Stimulated activated CD8-positive, alpha-beta memory T cell treated with anti-CD3 and anti-CD28 coated beads, Interleukin-15, amount 100 ng/mL, for 48 hours (primary cell): ENCODE measurements around the gene PLSCR4.

Source experiments
- DNase-seq, 2 donors: peaks; one replicate each; pipeline ENCODE4 v3.0.0-alpha.2; 2020; ENCODE audit warnings: low read depth in 2 of 2

Gene PLSCR4

DNA sequence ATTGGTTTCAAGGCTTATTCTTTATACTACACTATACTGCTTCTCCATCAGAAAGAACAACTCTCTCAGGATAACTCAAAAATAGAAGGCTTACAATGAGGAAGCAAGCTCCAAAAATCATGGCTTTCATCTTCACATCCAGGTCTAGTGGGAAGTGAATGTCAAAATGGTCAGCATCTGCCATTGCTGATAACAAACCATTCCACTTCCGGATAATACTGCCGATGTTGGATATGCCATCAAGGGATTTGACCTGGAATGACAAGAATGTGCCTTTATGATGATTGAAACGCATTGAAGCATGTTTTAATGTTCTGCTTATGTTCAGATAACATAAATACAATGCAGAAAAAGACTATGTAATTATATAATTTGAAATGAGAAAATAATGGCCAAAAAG is 55.9 kb downstream of the PLSCR4 start:
- DNase-seq, result no peak

DNA sequence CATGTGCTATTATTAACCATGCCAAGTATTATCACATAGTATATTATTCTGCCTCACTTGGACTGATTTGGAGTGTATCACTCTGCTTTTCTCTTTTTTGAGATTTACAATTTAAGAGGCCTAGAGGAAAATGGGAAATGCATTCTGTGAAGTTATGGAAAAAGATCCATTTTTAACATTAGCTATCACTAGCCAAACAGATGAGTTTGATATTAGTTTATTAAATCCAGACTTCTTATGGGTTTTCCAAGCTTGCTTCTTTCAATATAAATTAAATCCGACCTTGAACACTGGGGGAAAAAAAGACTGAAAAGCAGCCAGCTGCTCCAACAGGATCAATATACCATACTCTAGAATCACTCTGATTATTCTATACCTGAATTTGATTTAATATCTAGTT is 59.9 kb downstream of the PLSCR4 start:
- DNase-seq, result no peak

DNA sequence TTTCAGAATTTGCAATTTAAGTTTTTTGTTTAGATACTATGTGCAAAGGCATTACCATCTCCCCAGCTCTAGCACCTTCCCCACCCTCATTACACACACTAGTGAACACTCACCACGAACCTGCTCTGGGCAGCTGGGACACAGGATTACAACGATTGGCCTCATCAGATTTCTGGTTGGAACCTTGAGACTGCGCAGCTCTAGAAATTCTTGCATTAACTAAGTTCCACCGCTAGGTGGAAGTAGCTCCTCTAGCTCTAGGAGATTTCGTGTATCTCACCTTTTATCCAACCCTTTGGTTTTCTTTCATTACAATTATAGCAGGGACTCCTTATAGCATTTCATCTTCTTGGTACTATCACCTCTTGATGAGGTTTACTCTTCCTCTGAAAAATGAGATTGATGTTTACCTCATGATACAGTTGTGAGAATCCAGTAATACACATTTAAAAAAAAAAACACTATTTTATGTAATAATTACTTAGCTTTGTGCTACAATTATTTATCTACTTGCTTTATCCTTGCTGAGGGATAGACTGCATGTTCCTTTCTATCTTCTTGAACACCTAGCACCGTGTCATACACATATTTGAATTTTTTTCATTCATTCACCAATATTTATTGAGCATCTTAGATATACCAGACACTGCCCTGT is 61.3 kb downstream of the PLSCR4 start:
- no peak for DNase-seq

DNA sequence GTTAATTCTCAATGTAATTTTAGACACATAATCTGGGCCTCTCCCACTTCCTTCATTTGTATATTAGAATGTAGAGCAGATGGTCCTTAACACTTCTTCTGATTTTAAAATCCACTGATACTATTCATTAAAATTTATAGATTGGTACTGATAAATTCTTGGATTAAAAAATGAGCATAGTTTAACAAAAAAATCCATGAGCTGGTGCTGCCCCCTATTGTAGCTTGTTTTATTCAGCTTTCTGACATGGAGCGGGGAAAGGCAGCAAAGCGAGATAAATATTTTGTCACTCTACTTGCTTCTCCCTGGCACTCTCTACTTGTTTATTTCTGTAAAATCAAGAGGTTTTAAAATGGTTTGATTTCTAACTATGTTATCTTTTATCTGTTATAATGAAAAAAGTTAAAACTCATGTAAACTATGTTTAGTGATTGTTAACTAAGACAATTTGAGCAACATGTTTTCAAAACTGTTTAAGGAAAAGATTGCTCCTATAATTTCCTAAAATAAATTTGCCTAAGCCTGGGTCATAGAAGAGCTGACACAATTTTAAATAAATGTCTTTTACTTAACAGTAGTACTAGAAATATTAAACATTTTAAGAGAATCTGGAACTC is 63.5 kb downstream of the PLSCR4 start:
- no peak for DNase-seq

DNA sequence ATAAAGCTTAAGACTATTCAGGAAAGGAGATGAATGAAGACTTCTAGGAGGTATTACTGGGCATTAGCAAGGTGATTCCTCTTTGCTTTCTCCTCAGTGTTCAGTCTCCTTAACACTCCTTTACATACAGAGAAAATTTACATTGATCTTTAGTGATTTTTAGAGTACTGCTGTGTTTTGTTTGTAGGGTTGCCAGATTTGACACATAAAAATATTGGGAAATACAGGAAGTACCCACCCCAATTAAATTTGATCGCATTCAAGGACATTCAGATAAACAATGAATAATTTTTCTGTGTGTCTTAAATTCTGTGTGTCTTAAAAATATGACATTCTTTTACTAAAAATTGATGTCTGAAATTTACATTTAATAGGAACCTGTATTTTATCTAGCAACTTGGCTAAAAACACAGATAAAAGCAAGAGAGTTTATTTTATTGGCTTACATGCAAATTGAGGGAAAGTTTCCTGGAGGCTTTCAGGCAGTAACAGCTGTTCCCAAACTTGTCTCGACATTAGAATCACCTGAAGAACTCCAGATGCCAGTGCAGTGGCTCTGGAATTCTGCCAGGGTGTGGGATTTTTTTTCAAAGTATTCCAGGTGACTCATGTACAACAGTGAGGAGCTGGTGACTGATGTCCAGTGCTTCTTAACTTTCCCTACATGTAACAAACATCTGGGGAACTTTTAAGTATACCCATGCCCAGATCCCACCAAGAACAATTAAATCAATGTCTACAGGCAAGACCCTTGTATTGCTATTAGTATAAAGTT is 66.5 kb downstream of the PLSCR4 start:
- DNase-seq, result no peak

DNA sequence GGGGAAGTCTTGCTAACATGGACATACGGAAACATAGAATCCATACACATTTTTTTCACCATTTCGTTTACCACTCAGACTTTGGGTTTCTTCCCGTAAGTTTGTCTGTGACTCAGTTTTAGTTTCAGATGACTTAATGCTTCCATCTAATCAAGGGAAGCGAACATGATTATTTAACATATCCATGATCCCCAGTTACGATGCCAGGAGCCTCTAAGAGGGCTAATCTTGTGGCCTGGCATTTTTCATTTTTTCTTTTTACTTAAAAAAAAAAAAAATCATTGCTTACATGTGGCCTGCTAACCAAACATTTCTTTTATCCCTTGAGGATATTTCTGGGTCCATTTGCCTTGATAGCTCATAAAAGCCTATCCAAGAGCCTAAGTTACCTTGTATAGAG is 69.7 kb downstream of the PLSCR4 start:
- DNase-seq, result no peak

DNA sequence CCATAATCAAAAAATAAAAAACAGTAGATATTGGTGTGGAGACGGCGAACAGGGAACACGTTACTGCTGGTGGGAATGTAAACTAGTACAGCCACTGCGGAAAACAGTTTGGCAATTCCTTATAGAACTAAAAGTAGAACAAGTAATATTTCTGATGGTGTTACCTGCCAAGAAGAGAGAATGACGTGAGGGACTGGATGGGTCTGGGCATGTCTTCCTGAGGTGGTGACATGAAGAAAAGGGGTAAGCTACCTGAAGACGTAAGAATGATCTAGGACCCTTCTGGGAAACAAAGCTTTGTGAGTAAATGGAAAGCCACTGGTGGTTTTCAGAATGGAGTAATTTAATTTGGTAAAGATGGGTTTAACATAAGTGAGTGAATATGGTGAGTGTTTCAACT is 70.5 kb downstream of the PLSCR4 start:
- DNase-seq, result no peak

DNA sequence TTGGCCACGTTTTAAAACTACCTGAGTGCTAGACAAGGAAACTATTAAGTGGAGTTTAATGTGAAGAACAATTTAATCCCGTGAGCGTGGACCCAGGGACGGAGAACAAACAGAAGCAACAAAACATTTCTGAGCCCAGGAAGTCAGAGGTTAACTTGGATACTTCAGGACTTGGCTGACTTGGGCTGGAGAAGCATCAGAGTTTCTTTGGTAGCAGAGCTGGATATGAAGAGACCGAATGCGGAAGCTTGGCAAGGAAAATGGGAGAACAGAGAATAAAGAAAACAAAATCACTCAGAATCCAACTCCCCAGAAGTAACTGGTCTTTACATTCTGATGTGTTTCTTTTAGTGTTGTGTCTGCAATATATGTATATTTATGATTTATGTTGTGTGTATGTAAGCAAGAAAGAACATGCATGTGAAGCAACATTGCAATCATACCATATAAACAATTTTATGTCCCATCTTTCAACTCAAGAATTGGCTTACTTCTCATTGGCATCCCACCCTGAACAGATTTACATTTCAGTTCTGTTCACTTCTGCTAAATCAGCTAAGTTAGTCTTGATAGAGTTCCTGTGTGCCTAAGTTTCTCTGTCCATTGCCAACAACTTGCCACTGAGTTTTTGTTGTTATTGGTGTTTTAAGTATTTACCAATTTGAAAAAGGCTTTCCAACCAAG is 72.8 kb downstream of the PLSCR4 start:
- DNase-seq, result no peak

DNA sequence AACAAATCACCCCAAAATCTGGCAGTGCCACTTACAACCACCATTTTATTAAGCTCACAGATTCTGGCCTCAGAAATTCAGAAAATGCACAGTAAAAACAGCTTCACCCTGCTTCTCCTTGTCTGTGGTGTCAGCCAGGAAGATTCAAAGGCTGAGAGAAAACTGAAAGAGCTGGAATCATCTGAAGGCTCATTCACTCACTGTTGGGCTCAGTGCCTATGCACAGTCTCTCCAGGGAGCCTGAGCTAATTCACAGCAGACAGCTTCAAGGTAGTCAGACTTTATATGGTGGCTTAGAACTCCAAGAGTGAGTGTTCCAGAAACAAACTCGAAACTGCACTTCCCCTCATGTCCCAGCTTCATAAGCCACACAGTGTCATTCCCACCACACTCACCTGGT is 73.4 kb downstream of the PLSCR4 start:
- DNase-seq, result no peak

DNA sequence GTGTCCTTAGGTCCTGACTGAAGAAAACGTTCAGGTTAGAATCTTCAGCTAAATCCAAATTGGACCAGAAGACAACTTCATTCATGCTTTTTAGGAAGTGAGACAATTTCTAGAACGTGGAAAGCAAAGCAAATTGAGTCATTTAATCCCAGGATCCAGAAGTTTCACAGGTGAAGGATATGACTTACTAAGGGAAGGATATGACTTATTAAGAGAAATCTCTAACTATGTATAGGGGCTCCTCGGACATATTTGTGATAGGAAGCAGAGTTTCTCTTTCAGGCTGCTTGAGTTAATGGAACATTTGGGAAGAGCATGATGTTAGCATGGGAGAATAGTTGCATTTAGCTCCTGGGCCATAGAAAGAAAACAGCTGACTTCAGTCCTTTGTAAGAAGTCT is 73.8 kb downstream of the PLSCR4 start:
- DNase-seq, result no peak

DNA sequence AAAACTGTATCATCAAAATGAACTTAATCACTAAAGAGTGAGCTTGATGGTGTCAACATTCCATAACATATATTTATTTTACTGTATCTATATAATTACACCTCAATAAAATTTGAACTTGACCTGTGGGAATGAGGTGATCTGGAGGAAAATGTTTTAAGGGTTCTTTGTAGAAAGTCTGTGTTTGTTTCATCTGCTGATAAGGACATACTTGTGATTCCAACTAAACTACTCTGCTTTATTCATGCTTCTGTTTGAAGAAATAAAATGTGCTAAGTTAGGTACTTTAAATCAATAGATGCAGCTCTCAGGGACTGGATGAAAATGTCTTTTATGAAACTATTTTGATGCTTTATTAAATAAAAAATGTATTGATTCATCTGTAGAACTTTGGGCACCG is 78.3 kb downstream of the PLSCR4 start:
- DNase-seq, result no peak

DNA sequence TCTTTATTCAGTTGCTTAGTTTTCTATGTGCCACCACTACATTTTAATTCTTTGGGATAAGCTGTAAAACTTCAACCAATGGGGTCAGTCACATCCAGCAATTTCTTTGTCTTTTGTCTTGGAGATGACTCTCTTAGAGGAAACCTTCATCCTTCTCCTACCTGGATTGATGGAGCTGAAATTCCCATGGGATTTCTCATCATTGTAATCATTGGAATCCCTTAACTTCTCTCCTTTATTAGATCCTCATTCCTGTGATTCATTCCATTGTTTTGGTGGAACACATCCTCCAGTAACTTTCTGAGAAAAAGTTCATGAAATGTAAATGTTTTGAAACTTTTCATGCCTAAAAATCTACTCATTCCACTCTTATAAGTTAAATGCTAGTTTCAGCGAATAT is 80.3 kb downstream of the PLSCR4 start:
- no peak for DNase-seq

DNA sequence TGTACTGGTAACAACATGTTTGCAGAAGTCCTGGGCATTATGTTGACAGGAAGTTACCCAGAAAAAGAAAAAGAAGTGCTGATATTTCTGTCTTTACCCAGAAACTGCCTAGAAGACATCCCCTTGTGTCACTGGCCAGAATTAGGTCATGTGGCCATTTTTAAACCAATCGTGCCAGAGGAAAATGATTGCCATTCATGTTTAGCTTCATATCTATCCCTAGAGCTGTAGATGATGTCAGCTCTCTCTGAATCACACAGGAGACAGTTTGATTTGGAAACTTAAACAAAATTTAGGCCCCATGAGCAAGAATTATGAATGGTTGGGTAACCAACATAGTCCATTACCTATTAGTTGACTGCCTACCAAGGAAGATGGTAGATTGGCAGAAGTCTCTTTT is 81.0 kb downstream of the PLSCR4 start:
- DNase-seq, result no peak

DNA sequence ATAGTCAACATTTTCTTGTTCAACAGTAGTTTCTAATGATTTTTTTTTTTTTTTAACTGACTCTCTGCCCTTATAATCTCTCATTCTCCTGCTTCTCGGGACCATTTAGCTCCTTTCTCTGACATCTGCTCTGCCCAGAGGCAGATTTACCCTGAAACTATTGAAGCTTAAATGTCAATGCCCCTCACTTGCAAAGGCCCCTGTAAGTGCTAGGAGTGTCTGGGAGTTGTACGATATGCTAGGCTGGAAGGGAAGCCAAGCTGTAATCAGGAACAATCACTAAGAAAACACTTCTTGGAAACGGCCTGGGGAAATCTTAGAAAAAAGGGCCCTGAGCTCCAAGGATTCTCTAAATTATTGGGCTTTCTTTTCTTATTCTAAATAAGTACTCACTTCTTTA is 84.1 kb downstream of the PLSCR4 start:
- no peak for DNase-seq

DNA sequence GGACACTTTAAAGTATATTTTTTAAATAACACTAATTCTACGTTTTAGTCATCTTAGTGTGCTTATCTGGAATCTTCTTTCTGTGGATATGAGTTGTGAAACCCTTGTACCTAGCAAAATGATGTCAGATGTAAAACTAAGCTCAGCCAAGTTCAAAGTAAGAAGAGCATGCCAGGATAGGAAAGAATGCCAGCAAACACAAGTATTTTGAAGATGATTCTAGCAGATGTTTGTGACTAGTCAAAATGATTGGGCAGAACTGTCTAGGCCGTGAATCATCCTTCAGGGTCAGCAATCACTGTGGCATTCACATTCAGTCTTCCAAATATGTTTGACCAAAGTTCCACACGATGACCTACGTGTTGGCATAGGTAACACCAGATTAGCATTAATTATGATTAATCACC is 84.5 kb downstream of the PLSCR4 start:
- no peak for DNase-seq

DNA sequence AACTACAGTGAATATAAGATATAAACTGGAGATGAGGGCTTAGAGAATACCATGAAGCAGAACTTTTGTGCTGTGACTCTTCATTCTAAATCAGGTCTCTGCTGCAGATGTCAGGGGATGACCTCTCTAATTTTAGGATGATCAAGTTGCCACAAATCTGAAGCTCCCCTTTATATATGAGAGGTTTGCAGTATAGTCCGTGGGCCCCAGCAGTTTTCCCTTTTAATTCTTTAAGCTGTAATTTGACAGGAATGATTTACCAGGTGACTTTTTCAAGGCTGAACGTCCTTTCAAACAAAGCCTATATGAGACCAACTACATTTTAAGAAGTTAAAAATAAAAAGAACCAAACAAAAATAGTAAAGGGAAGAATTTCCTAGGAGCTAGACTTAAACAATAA is 85.0 kb downstream of the PLSCR4 start:
- no peak for DNase-seq

DNA sequence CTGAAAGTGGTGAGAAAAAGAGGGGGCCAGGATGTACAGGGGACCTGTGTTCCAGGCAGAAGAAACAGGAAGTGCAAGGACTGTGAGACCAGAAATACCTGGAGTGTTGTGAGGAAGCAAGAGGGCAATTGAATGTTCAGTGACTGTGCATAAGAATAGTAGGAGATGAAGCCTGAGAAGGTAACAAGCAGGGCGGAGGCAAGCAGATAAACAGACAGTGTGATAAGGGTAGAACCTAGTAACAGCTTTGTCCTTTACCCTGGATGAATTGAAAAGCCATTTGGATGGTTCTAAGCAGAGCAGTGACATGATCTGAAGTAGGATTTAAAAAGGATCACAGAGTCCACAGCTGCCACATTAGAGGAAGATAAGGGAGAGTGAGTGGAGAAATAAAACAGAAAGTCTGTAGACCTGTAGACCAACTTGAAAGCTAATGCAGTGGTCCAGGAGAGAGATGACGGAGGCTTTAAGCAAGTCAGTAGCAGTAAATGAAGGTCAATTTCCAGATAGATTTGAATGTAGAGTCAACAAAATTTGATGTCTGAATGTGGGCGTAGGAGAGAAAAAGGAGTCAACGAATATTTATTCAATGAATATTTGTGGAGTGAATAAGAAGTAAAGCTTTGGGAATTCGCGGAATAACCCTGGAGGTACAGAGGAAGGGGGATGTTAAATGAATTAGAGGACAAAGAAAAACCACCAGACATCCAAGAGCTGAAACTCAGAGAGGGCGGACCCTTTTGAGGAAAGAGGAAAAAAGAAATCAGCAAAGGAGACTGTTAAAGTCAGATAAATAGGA is 85.7 kb downstream of the PLSCR4 start:
- no peak for DNase-seq

DNA sequence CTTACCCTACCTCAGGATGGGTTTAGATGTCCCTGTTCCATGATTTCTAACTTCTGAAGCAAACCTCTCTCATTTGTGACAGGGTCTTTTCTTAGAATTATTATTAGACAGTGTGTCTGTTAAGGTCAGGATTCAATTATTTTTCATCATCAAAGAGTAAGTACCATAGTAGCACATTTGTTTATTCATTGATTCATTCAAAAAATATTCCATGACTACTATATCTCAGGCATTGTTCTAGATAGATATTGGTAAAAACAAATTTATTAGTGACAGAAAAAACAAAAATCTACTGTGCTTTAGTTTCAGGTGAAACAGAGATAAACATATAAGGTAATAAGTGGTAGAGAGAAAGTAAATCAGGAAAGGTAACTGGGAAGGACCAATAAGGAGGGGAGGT is 86.4 kb downstream of the PLSCR4 start:
- no peak for DNase-seq

DNA sequence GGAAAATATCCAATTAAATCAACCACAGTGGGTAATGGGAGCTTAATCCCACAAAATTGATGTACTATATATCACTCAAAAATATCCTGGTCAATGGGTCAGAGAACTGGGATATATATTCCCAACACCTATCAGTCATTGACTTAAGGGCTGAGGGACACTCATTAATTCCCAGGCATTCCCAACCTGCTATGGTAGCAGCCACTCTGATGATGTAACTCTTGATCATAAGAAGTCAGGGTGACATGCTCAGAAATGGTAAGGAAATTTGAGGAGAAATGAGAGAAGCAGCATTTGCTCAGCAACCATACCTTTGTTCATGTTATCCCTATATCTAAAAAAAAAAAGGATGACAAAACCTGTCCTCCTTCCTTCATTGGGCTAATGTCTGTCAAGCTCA is 86.8 kb downstream of the PLSCR4 start:
- DNase-seq, result no peak

DNA sequence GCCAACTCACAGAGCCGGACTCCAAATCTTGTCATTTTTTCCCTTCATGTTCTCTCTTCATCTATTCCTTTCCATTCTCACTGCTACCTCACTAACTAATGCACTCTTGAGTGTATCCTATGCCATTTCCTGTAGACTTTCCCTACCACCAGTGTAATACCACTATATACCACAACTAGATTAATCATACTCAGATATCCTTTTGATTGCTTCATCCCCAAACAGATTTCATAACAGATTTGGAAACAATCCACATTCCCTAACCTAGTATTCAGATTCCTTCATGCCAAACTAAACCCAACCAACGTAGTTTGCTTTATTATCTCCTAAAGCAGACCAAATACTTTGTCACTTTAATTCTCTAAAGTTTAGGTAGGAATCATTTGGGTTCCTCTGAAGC is 87.3 kb downstream of the PLSCR4 start:
- DNase-seq, result no peak

DNA sequence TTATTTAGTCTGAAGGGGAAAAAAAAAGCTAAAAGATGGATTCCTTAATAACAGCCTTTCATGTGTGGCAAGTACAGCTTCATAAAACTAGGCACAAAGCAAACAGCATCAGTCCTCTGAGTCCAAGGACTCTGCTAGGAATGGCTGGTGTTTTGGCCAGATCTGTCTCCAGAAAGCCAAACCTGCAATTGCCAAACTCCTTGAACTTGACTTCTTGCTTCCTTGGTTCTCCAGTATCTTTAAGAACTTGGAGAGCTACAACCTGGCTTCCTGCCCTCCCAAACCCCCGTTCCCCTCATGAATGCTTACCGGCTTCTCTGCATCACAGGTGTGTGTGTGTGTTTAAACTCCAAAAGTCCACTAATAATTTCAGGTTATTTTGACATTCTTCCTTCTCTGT is 88.3 kb downstream of the PLSCR4 start:
- no peak for DNase-seq

DNA sequence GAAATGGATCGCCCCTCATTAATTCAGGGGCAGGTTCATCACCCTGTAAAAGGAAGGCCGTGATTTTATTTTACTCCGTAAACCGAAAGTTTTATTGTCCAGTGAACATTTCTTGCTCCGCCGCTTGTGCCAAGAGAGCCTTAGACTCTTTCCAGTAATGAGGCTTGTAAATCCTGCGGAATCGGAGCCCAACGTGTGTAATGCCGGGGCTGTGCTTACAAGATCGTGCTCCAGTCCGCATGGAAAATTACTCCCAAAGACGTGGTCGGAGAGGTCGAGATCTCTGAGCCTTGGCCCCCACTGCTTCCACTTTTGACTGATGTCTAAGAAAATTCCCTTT is 89.3 kb downstream of the PLSCR4 start:
- DNase-seq, result no peak
